ENCODE results near the gene ZFP36L1. TPM values are rescaled to one million over a fixed set of nuclear protein-coding genes. Genes with fewer than 3 reads are reported as not detected.

Gene ZFP36L1
- total RNA-seq, 3 donors from 2014 or later: 179 to 242 (median 210) TPM

- DNase-seq (no peak), ATAC-seq (no peak)
- Mint-ChIP-seq H3K4me3 (no peak overlapping the region), H3K36me3 (ENCODE audit: insufficient read depth) (no peaks in the 10 kb centered on the region), H3K27me3 (ENCODE audit: low read depth) (no peaks in the 10 kb centered on the region), H3K4me1 (ENCODE audit: low read depth) (peaks cover 47% of the 10 kb centered on the region), H3K9me3 (no peaks in the 10 kb centered on the region)
Measured at GRCh38 chr14:68820999-68821683, 28.3 kb upstream of the ZFP36L1 start.

DNA sequence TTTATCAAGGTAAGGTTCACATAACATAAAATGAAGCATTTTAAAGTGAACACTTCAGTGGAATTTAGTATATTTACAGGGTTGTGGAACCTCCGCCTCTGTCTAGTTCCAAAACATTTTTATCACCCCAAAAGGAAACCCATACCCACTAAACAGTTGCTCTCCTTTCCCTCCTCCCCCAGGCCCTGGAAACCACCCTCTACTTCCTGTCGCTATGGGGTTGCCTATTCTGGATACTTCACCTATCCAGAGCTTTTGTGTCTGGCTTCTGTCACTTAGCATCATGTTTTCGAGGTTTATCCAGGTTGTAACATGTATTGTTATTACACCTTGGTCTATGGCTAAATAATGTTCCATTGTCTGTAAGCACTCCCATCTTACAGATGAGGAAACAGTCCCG, 27.7 kb upstream of the ZFP36L1 start:
- H3K36me3 Mint-ChIP-seq (ENCODE audit: insufficient read depth): no peaks in the 10 kb centered on the region
- H3K9me3 Mint-ChIP-seq: no peaks in the 10 kb centered on the region
- no peak overlapping the region for H3K4me3 Mint-ChIP-seq
- H3K27me3 Mint-ChIP-seq (ENCODE audit: low read depth): no peaks in the 10 kb centered on the region
- H3K4me1 Mint-ChIP-seq (ENCODE audit: low read depth): peaks cover 52% of the 10 kb centered on the region
- no peak for ATAC-seq
- DNase-seq: no peak

GRCh38 chr14:68820119-68820518, 27.3 kb upstream of the ZFP36L1 start:
- no peaks in the 10 kb centered on the region for H3K36me3 Mint-ChIP-seq (ENCODE audit: insufficient read depth)
- no peaks in the 10 kb centered on the region for H3K9me3 Mint-ChIP-seq
- DNase-seq: no peak
- H3K4me1 Mint-ChIP-seq (ENCODE audit: low read depth): peaks cover 56% of the 10 kb centered on the region
- H3K4me3 Mint-ChIP-seq: no peak overlapping the region
- no peaks in the 10 kb centered on the region for H3K27me3 Mint-ChIP-seq (ENCODE audit: low read depth)
- ATAC-seq: no peak

DNA sequence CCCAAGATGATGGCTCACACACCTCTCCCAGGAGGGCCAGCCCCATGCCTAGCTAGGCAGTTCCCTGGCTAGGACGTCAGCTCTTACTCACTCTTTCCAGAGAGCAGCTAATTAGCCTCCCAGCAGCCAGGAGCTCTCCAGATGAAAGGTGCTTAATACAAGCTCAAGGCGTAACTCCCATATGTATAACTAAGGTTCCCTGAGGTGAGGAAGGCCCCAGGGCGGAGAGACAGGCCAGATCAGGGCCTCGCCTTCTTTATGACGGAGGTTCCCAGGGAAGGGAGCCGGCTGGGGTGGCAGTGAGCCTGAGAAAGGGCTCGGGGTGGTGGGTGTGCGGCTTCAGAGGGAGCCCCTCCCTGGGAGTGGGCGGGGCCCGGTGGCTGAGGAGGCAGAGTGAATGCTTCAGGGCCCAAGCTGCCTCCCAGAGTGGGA, 26.4 kb upstream of the ZFP36L1 start:
- ATAC-seq (peak in 1 of 2 donors; percentile 9), DNase-seq (peak; percentile 39)
- H3K36me3 Mint-ChIP-seq (ENCODE audit: insufficient read depth): no peaks in the 10 kb centered on the region
- no peak overlapping the region for H3K4me3 Mint-ChIP-seq
- H3K4me1 Mint-ChIP-seq (ENCODE audit: low read depth): peaks cover 64% of the 10 kb centered on the region
- H3K27me3 Mint-ChIP-seq (ENCODE audit: low read depth): no peaks in the 10 kb centered on the region
- H3K9me3 Mint-ChIP-seq: no peaks in the 10 kb centered on the region

- H3K4me1 Mint-ChIP-seq (ENCODE audit: low read depth): peaks cover 77% of the 10 kb centered on the region
- no peaks in the 10 kb centered on the region for H3K27me3 Mint-ChIP-seq (ENCODE audit: low read depth)
- H3K4me3 Mint-ChIP-seq: peak overlapping the region; percentile 63
- no peaks in the 10 kb centered on the region for H3K9me3 Mint-ChIP-seq
- ATAC-seq (no peak), DNase-seq (no peak)
- H3K36me3 Mint-ChIP-seq (ENCODE audit: insufficient read depth): no peaks in the 10 kb centered on the region
Measured at GRCh38 chr14:68817506-68818212, 24.8 kb upstream of the ZFP36L1 start.

GRCh38 chr14:68816943-68817430, 24.1 kb upstream of the ZFP36L1 start:
- no peak for DNase-seq
- Mint-ChIP-seq H3K36me3 (ENCODE audit: insufficient read depth) (no peaks in the 10 kb centered on the region), H3K4me1 (ENCODE audit: low read depth) (peaks cover 80% of the 10 kb centered on the region), H3K4me3 (peak overlapping the region; percentile 63), H3K27me3 (ENCODE audit: low read depth) (no peaks in the 10 kb centered on the region), H3K9me3 (no peaks in the 10 kb centered on the region)
- ATAC-seq: no peak

GRCh38 chr14:68816183-68816942, 23.5 kb upstream of the ZFP36L1 start:
- Mint-ChIP-seq H3K9me3 (no peaks in the 10 kb centered on the region), H3K36me3 (ENCODE audit: insufficient read depth) (no peaks in the 10 kb centered on the region), H3K4me3 (peak overlapping the region; percentile 77), H3K27me3 (ENCODE audit: low read depth) (no peaks in the 10 kb centered on the region), H3K4me1 (ENCODE audit: low read depth) (peaks cover 80% of the 10 kb centered on the region)
- peak; percentile 86 for ATAC-seq
- peak; percentile 91 for DNase-seq

DNA sequence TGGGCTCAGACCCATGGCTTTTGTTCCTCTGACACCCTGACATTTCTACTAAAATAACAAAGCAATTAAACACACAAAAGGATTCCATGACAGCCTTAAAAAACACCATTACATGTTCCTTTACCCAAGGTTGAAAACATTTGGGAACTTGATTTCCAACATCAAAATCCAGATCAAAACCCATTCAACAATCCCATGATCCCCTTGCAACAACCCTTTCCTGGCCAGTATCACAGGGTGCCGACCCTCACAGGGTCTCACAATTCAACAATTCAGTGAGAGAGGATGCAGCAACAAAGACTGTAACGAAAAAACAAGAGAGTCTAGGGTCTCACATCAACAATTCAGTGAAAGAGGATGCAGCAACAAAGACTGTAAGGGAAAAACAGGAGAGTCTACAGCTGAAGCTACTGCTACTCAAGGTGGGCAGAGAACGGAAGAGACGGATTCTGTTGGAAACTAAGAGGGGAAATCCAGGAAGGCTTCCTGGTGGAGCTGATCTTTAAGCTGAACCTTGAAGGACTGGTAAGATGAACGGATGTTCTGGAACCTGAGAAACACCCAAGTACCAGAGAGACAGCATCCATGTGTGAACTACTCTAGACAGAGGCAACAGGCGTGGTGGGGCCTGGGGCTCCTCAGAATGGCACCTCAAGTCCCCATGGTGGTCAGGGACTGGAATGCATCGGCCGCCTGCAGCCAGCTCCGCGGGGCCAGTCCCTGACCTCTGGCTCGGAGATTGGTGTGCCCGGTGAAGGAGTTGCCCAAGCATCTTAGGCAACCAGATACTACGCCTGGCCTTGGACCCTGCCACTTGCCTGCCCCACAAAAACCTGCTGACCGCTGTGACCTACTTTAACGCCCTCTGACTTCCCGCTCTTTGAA, 22.7 kb upstream of the ZFP36L1 start:
- Mint-ChIP-seq H3K36me3 (ENCODE audit: insufficient read depth) (no peaks in the 10 kb centered on the region), H3K4me3 (peak overlapping the region; percentile 77), H3K9me3 (no peaks in the 10 kb centered on the region), H3K4me1 (ENCODE audit: low read depth) (peaks cover 81% of the 10 kb centered on the region), H3K27me3 (ENCODE audit: low read depth) (no peaks in the 10 kb centered on the region)
- no peak for ATAC-seq
- no peak for DNase-seq

DNA sequence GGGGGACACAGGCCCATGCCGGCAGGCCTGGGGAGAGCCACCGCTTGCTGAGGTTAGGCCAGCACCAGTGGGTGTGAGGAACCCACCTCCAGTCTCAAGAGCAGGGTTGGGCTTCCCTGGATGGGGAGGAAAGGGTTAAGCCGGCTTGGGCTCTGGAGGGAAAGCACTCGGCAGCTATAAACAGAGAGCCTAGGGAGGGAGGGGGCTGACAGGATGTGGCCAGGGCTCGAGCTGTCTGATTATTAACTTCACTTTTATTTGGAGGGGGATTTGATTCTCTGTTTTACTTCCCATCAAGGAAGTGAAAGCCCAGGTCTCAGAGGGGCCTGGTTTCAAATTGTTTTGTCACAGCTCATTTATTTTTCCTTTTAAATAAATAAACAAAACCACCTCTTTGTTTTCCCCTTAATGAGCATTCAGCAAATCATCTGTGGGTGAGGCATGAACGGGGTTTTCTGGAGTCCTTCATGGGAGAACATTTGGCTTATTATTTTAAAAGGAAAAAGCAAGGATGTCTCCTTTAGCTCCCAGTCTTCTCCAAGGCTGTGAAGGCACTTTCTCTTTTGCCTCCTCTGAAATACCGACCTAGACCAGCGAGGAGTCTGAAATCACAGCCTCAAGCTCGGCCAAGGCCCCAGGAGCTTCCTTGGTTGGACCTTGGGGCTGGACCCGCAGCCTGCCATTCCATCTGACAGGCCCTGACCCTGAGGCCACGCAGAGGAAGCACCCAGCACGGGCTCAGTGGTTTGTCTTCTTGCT, 21.9 kb upstream of the ZFP36L1 start:
- H3K27me3 Mint-ChIP-seq (ENCODE audit: low read depth): no peaks in the 10 kb centered on the region
- DNase-seq: peak; percentile 41
- peak overlapping the region; percentile 77 for H3K4me3 Mint-ChIP-seq
- H3K4me1 Mint-ChIP-seq (ENCODE audit: low read depth): peaks cover 79% of the 10 kb centered on the region
- no peaks in the 10 kb centered on the region for H3K9me3 Mint-ChIP-seq
- peak in 1 of 2 donors; percentile 10 for ATAC-seq
- no peaks in the 10 kb centered on the region for H3K36me3 Mint-ChIP-seq (ENCODE audit: insufficient read depth)

DNA sequence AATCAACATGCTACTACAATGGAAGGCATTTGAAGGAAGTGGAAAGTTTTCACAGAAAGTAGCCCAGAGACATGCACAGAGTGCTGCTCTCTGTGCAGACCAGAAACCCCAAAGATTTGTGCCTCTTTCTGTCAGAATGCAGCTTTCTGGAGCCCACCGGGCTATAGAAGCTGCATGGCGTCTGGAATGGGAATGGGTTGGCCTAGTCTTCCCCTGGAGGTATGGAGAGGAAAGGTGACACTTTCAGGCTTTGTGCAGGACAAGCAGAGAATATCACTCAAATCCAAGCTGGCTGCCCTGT, 21.3 kb upstream of the ZFP36L1 start:
- H3K4me3 Mint-ChIP-seq: peak overlapping the region; percentile 77
- no peaks in the 10 kb centered on the region for H3K27me3 Mint-ChIP-seq (ENCODE audit: low read depth)
- ATAC-seq: no peak
- no peaks in the 10 kb centered on the region for H3K9me3 Mint-ChIP-seq
- H3K4me1 Mint-ChIP-seq (ENCODE audit: low read depth): peaks cover 78% of the 10 kb centered on the region
- no peaks in the 10 kb centered on the region for H3K36me3 Mint-ChIP-seq (ENCODE audit: insufficient read depth)
- DNase-seq: no peak

DNA sequence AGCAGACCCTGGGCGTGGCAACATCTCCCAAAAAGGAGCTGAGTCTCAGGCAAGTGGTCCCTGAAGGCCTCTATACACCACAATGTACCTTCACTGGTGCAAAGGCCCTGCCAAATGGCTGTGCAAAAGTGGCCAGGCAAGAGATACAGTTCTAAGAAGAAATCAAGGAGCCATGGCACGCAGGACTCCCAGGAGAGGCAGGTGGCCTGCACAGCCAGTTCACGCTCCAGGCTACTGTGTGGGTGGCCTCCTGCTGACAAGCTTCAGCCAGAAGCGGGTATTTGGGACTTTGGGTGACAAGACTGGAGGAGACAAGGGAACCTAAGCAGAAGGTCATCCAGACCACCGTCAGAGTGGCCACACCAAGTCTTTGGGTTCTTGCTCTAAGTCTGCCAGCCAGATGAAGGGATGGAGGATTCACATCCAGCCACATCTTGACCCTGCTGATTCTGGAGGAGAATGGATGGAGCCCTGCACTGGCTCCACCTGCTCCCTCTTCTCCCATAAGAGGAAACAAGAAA, 20.5 kb upstream of the ZFP36L1 start:
- DNase-seq (no peak), ATAC-seq (no peak)
- Mint-ChIP-seq H3K36me3 (ENCODE audit: insufficient read depth) (no peaks in the 10 kb centered on the region), H3K27me3 (ENCODE audit: low read depth) (no peaks in the 10 kb centered on the region), H3K4me3 (no peak overlapping the region), H3K4me1 (ENCODE audit: low read depth) (peaks cover 78% of the 10 kb centered on the region), H3K9me3 (no peaks in the 10 kb centered on the region)

DNA sequence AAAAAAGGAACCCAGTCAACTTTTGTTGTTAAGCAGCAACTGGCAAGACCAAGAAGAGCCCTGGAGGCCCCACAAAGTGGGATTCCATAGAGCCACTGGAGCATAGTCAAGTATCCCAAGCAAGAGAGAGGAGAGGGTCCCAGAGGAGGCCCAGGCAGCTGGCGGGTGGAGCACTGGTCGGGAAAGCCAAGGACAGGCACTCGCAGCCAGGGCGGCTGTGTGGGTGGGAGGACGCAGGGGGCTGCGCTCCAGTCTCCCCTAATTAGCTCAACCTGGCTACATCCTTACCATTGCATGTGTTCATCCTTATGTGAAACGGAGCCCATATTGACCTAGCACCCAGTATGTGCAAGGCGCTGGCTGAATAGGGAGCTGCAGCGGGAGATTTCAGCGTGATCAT, 18.3 kb upstream of the ZFP36L1 start:
- H3K27me3 Mint-ChIP-seq (ENCODE audit: low read depth): no peaks in the 10 kb centered on the region
- peaks cover 82% of the 10 kb centered on the region for H3K4me1 Mint-ChIP-seq (ENCODE audit: low read depth)
- no peak overlapping the region for H3K4me3 Mint-ChIP-seq
- no peaks in the 10 kb centered on the region for H3K36me3 Mint-ChIP-seq (ENCODE audit: insufficient read depth)
- ATAC-seq (no peak), DNase-seq (no peak)
- H3K9me3 Mint-ChIP-seq: no peaks in the 10 kb centered on the region
